Karpas-422 (cell line): Measurements from ENCODE around the gene INPP5F. TPM values are rescaled to one million over a fixed set of nuclear protein-coding genes. Genes with fewer than 3 reads are reported as not detected.
"Not testable (repeated sequence)": the region's sequence is repeated elsewhere in the genome, so short reads cannot be mapped to it uniquely, and the experiment has no call there.

Experiments used
- DNase-seq: peaks from one replicate; pipeline ENCODE4 v3.0.0-alpha.2; 2015
- H2AFZ ChIP-seq: fragments of 200-600 bp; sonication (generic); 2 replicates; pipeline ENCODE4 v1.6.1; 2014; ENCODE audit warnings: antibody characterized with exemption, low read length, mixed read lengths
- H3K27ac ChIP-seq: fragments of 200-600 bp; sonication (generic); 2 replicates; pipeline ENCODE4 v1.5.1; 2014; ENCODE audit warnings: mild to moderate bottlenecking, low read length, moderate library complexity
- H3K27me3 ChIP-seq: fragments of 200-600 bp; sonication (generic); 2 replicates; pipeline ENCODE4 v1.6.1; 2014; ENCODE audit warnings: low read length, mixed read lengths
- H3K36me3 ChIP-seq: fragments of 200-600 bp; sonication (generic); 2 replicates; pipeline ENCODE4 v1.6.1; 2014; ENCODE audit warnings: low read length, mixed read lengths; ENCODE audit not compliant: insufficient read depth
- H3K4me1 ChIP-seq: fragments of 200-600 bp; sonication (generic); 2 replicates; pipeline ENCODE4 v1.6.1; 2014; ENCODE audit warnings: mild to moderate bottlenecking, low read length, mixed read lengths
- H3K4me2 ChIP-seq: fragments of 200-600 bp; sonication (generic); 2 replicates; pipeline ENCODE4 v1.6.1; 2014; ENCODE audit warnings: low read length, low read depth, mild to moderate bottlenecking; ENCODE audit not compliant: poor library complexity, severe bottlenecking
- H3K4me3 ChIP-seq: fragments of 200-600 bp; sonication (generic); 2 replicates; pipeline ENCODE4 v1.5.1; 2014; ENCODE audit warnings: mild to moderate bottlenecking, antibody characterized with exemption, low read length, mixed read lengths
- H3K79me2 ChIP-seq: fragments of 200-600 bp; sonication (generic); 2 replicates; pipeline ENCODE4 v1.6.1; 2014; ENCODE audit warnings: mild to moderate bottlenecking, low read length, mixed read lengths
- H3K9ac ChIP-seq: fragments of 200-600 bp; sonication (generic); 2 replicates; pipeline ENCODE4 v1.6.0; 2014; ENCODE audit warnings: low read length
- H3K9me2 ChIP-seq: fragments of 200-600 bp; sonication (generic), shearing (Covaris generic); replicated peaks from 2 replicates; pipeline ENCODE4 v1.6.0; 2014; ENCODE audit warnings: mild to moderate bottlenecking, low read length, moderate library complexity; ENCODE audit not compliant: insufficient read depth
- H3K9me3 ChIP-seq: fragments of 300-700, 200-600 bp; sonication (generic); 2 replicates; pipeline ENCODE4 v1.6.1; 2014; ENCODE audit warnings: low read length, mixed read lengths
- H4K20me1 ChIP-seq: fragments of 200-600 bp; sonication (generic); 2 replicates; pipeline ENCODE4 v1.6.1; 2014; ENCODE audit warnings: mild to moderate bottlenecking, antibody characterized with exemption, low read length, low read depth; ENCODE audit not compliant: insufficient read depth
- total RNA-seq: library from RNA; depleted of rRNA; stranded (reverse); fragments of >200 nt; shearing (Covaris generic); gene quantifications from 2 replicates; pipeline ENCODE4 v1.2.3, GENCODE V29; 2014; ENCODE audit warnings: low replicate concordance

Gene INPP5F
- total RNA-seq, 1 experiment from 2014 or later, result 5.6 TPM

DNA sequence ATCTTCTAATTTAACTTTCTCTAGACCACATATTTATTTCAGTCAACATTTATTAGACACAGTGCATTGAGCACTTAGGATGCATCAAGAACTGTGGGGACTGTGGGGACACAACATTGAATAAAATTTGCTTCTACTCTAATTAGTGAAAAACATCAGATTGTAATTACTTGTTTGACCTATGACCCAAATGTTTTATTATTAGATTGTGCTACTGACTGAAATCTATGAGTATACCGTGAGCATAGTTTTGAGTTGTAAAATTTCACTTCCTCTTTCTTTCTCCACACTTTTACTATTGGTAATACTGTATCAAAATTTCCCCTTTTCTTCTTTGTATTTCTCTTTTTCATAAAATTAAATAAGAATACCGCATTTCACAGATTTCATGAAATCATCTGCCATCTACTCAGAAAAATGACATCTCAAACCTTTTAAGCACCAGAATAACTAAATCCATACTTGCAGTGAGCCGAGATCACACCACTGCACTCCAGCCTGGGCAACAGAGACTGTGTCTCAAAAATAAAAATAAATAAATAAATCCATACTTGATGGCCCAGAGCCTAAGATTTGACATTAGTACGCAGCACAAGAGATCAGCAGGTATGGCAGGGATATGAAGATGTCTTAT is 25.4 kb upstream of the INPP5F start:
- peaks cover 11% of the 10 kb centered on the region for H3K4me1 ChIP-seq
- H2AFZ ChIP-seq, result no peak overlapping the region
- peak; percentile 57 for DNase-seq
- no peak overlapping the region for H3K4me3 ChIP-seq
- no peaks in the 10 kb centered on the region for H3K79me2 ChIP-seq
- H3K27me3 ChIP-seq, result no peaks in the 10 kb centered on the region
- H3K27ac ChIP-seq, result no peak overlapping the region
- H3K36me3 ChIP-seq, result no peaks in the 10 kb centered on the region
- H4K20me1 ChIP-seq, result no peaks in the 10 kb centered on the region
- H3K9me3 ChIP-seq, result no peaks in the 10 kb centered on the region
- no peak overlapping the region for H3K9ac ChIP-seq
- peak overlapping the region; percentile 34 for H3K4me2 ChIP-seq
- no peaks in the 10 kb centered on the region for H3K9me2 ChIP-seq

- Histone ChIP-seq H3K79me2 (no peaks in the 10 kb centered on the region), H3K36me3 (no peaks in the 10 kb centered on the region), H3K27ac (no peak overlapping the region), H3K9me3 (peaks cover 3% of the 10 kb centered on the region; the same call in 1 of the 2 replicates), H3K27me3 (no peaks in the 10 kb centered on the region), H3K4me3 (no peak overlapping the region), H3K4me1 (peaks cover 11% of the 10 kb centered on the region), H2AFZ (no peak overlapping the region), H3K9ac (no peak overlapping the region), H3K4me2 (no peak overlapping the region), H3K9me2 (no peaks in the 10 kb centered on the region), H4K20me1 (no peaks in the 10 kb centered on the region)
- no peak for DNase-seq
Observed at GRCh38 chr10:119701861-119702260, 24.0 kb upstream of the INPP5F start.

DNA sequence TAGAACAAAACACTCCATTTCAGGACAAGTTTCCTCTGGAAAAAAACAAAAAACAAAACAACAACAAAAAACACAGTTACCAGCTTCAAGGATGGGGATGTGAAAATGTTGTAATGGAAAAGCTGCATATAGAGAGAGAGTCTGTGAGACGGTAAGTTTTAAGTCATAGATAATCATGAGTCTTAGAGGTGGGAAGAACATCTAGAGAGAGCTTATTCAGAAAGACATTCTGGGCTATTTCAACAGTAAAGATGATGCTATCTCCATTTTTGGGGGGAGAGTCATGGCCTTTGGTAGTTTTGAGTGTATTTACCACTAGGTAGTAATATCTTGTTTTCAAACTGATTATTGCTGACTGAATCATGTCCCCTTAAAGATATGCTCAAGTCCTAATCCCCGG is 23.3 kb upstream of the INPP5F start:
- H3K4me3 ChIP-seq, result no peak overlapping the region
- DNase-seq, result no peak
- H3K4me2 ChIP-seq, result no peak overlapping the region
- H3K36me3 ChIP-seq, result no peaks in the 10 kb centered on the region
- H3K9me2 ChIP-seq, result no peaks in the 10 kb centered on the region
- no peak overlapping the region for H3K9ac ChIP-seq
- no peaks in the 10 kb centered on the region for H4K20me1 ChIP-seq
- H2AFZ ChIP-seq, result no peak overlapping the region
- H3K27me3 ChIP-seq, result no peaks in the 10 kb centered on the region
- H3K4me1 ChIP-seq, result peaks cover 11% of the 10 kb centered on the region
- H3K79me2 ChIP-seq, result no peaks in the 10 kb centered on the region
- H3K9me3 ChIP-seq, result peaks cover 6% of the 10 kb centered on the region; the same call in 1 of the 2 replicates
- no peak overlapping the region for H3K27ac ChIP-seq

- peaks cover 11% of the 10 kb centered on the region for H3K4me1 ChIP-seq
- H3K36me3 ChIP-seq, result no peaks in the 10 kb centered on the region
- DNase-seq, result no peak
- peaks cover 6% of the 10 kb centered on the region; the same call in 1 of the 2 replicates for H3K9me3 ChIP-seq
- H2AFZ ChIP-seq, result no peak overlapping the region
- no peaks in the 10 kb centered on the region for H3K79me2 ChIP-seq
- no peaks in the 10 kb centered on the region for H3K27me3 ChIP-seq
- no peak overlapping the region for H3K4me2 ChIP-seq
- no peaks in the 10 kb centered on the region for H4K20me1 ChIP-seq
- no peak overlapping the region for H3K27ac ChIP-seq
- no peaks in the 10 kb centered on the region for H3K9me2 ChIP-seq
- H3K9ac ChIP-seq, result no peak overlapping the region
- no peak overlapping the region for H3K4me3 ChIP-seq
Observed at GRCh38 chr10:119703903-119704508, 21.8 kb upstream of the INPP5F start.

DNA sequence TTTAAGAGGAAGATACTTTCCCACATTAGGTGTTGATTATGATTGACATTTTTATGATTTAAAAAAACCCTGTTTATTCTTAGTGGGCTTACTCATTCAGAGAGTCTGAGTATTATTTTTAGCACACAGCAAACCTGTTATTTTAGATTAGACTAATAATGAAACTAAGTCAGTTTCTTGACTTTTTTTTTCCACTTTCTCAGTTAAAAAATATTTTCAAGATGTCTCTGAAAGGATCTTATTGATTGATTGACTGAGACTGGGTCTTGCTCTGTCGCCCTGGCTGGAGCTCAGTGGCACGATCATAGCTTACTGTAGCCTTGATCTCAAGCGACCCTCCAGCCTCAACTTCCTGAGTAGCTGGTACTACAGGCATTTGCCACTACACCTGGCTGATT is 20.4 kb upstream of the INPP5F start:
- H3K9me3 ChIP-seq, result peaks cover 6% of the 10 kb centered on the region; the same call in 1 of the 2 replicates
- H4K20me1 ChIP-seq, result no peaks in the 10 kb centered on the region
- no peaks in the 10 kb centered on the region for H3K27me3 ChIP-seq
- no peak overlapping the region for H2AFZ ChIP-seq
- no peaks in the 10 kb centered on the region for H3K36me3 ChIP-seq
- H3K9ac ChIP-seq, result no peak overlapping the region
- no peak for DNase-seq
- no peak overlapping the region for H3K27ac ChIP-seq
- H3K9me2 ChIP-seq, result no peaks in the 10 kb centered on the region
- no peak overlapping the region for H3K4me3 ChIP-seq
- peaks cover 6% of the 10 kb centered on the region for H3K4me1 ChIP-seq
- H3K79me2 ChIP-seq, result no peaks in the 10 kb centered on the region
- H3K4me2 ChIP-seq, result no peak overlapping the region

GRCh38 chr10:119706521-119707278 is 19.1 kb upstream of the INPP5F start:
- Histone ChIP-seq H3K4me3 (no peak overlapping the region), H2AFZ (no peak overlapping the region), H3K36me3 (no peaks in the 10 kb centered on the region), H3K9me3 (peaks cover 6% of the 10 kb centered on the region; the same call in 1 of the 2 replicates), H3K4me1 (no peaks in the 10 kb centered on the region), H3K27me3 (no peaks in the 10 kb centered on the region), H3K9me2 (no peaks in the 10 kb centered on the region), H3K4me2 (no peak overlapping the region), H3K79me2 (no peaks in the 10 kb centered on the region), H3K9ac (no peak overlapping the region), H3K27ac (no peak overlapping the region), H4K20me1 (no peaks in the 10 kb centered on the region)
- DNase-seq, result no peak

DNA sequence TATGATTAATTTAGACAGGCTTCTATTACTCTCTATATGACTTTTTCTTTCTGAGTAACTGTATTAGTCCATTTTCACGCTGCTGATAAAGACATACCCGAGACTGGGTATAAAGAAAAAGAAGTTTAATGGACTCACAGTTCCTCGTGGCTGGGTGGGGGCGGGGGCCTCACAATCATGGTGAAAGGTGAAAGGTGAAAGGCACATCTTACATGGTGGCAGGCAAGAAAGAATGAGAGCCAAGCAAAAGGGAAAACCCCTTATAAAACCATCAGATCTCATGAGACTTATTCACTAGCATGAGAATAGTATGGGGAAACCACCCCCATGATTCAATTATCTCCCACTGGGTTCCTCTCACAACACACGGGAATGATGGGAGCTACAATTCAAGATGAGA is 18.5 kb upstream of the INPP5F start:
- H2AFZ ChIP-seq, H3K4me1 ChIP-seq, H3K9me2 ChIP-seq, H3K9me3 ChIP-seq, H3K9ac ChIP-seq, H3K27me3 ChIP-seq, DNase-seq, H4K20me1 ChIP-seq, H3K79me2 ChIP-seq, H3K36me3 ChIP-seq, H3K27ac ChIP-seq, H3K4me3 ChIP-seq, H3K4me2 ChIP-seq: not testable (repeated sequence)

GRCh38 chr10:119710935-119711334 is 14.9 kb upstream of the INPP5F start:
- not testable (repeated sequence) for H3K27ac ChIP-seq

More at GRCh38 chr10:119710935-119711334, 14.9 kb upstream of the INPP5F start:
- not testable (repeated sequence) for DNase-seq, H3K27me3 ChIP-seq, H3K79me2 ChIP-seq, H3K4me2 ChIP-seq, H3K4me3 ChIP-seq, H3K9ac ChIP-seq, H3K9me3 ChIP-seq, H2AFZ ChIP-seq, H3K4me1 ChIP-seq, H3K9me2 ChIP-seq, H4K20me1 ChIP-seq, H3K36me3 ChIP-seq
